ENCODE data around the gene MAPKBP1.

The MAPKBP1 gene

GRCh38 chr15:41856716-41857115 lies 82.4 kb downstream of the MAPKBP1 start:
- H3K36me3 ChIP-seq (replicated peaks; ENCODE audit: insufficient read depth, low read length): no peaks in the 10 kb centered on the region
- no peaks in the 10 kb centered on the region for H3K9me3 ChIP-seq (replicated peaks; ENCODE audit: insufficient read depth, low read length)
- no peaks in the 10 kb centered on the region for H3K9me2 ChIP-seq (replicated peaks; ENCODE audit: insufficient read depth, low read length)
- no peaks in the 10 kb centered on the region for H4K20me1 ChIP-seq (ENCODE audit: insufficient read depth, low read length)
- H3K27me3 ChIP-seq (replicated peaks; ENCODE audit: insufficient read depth, low read length): peaks cover 5% of the 10 kb centered on the region
- no peak for DNase-seq
- TF ChIP-seq EZH2phosphoT487 (IDR thresholded peaks at IDR 0.05; ENCODE audit: low read length): no peak
- no peak for TF ChIP-seq EZH2 (optimal IDR thresholded peaks at IDR 0.05; ENCODE audit: low read depth, low read length)
- TF ChIP-seq, protein P1, sequence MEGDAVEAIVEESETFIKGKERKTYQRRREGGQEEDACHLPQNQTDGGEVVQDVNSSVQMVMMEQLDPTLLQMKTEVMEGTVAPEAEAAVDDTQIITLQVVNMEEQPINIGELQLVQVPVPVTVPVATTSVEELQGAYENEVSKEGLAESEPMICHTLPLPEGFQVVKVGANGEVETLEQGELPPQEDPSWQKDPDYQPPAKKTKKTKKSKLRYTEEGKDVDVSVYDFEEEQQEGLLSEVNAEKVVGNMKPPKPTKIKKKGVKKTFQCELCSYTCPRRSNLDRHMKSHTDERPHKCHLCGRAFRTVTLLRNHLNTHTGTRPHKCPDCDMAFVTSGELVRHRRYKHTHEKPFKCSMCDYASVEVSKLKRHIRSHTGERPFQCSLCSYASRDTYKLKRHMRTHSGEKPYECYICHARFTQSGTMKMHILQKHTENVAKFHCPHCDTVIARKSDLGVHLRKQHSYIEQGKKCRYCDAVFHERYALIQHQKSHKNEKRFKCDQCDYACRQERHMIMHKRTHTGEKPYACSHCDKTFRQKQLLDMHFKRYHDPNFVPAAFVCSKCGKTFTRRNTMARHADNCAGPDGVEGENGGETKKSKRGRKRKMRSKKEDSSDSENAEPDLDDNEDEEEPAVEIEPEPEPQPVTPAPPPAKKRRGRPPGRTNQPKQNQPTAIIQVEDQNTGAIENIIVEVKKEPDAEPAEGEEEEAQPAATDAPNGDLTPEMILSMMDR (IDR thresholded peaks at IDR 0.05; ENCODE audit: low read length): no peak
- H3K4me2 ChIP-seq (ENCODE audit: low read depth, low read length): no peak overlapping the region
- H2AFZ ChIP-seq (ENCODE audit: low read length): no peak overlapping the region
- no peak overlapping the region for H3K4me3 ChIP-seq (ENCODE audit: low read length)
- no peak overlapping the region for H3K9ac ChIP-seq (ENCODE audit: low read length)
- no peak overlapping the region for H3K27ac ChIP-seq (ENCODE audit: low read length)
- no peaks in the 10 kb centered on the region for H3F3A ChIP-seq (ENCODE audit: insufficient read depth, low read length)
- H3K79me2 ChIP-seq (ENCODE audit: low read length): no peaks in the 10 kb centered on the region
- H3K4me1 ChIP-seq (ENCODE audit: low read length): peaks cover 7% of the 10 kb centered on the region; the same call in 1 of the 2 replicates

DNA sequence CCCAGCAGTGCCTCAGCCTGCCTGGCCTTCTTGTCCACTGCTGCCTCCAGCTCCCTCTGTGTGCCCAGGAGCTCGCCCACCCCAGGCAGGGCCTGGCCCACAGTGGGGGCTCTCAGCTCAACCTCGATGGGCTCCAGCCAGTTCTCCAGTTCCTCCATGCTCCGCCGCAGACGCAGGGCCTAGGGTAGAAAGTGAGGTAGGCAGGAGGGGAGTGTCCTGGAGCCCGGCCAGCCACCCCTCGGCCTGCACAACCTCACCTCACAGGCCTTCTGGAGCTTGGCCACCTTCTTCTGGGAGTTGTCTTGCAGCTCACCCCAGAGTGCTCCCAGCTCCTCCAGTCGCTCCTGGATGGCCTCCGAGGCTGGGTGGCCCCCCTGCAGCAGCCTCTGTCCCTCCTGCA lies 83.0 kb downstream of the MAPKBP1 start:
- H3K4me3 ChIP-seq (ENCODE audit: low read length): no peak overlapping the region
- H2AFZ ChIP-seq (ENCODE audit: low read length): no peak overlapping the region
- DNase-seq: no peak
- H3K27ac ChIP-seq (ENCODE audit: low read length): no peak overlapping the region
- H3K4me2 ChIP-seq (ENCODE audit: low read depth, low read length): no peak overlapping the region
- H3K36me3 ChIP-seq (replicated peaks; ENCODE audit: insufficient read depth, low read length): no peaks in the 10 kb centered on the region
- no peaks in the 10 kb centered on the region for H3F3A ChIP-seq (ENCODE audit: insufficient read depth, low read length)
- H3K9me2 ChIP-seq (replicated peaks; ENCODE audit: insufficient read depth, low read length): no peaks in the 10 kb centered on the region
- H4K20me1 ChIP-seq (ENCODE audit: insufficient read depth, low read length): no peaks in the 10 kb centered on the region
- peaks cover 7% of the 10 kb centered on the region; the same call in 1 of the 2 replicates for H3K4me1 ChIP-seq (ENCODE audit: low read length)
- no peaks in the 10 kb centered on the region for H3K9me3 ChIP-seq (replicated peaks; ENCODE audit: insufficient read depth, low read length)
- H3K79me2 ChIP-seq (ENCODE audit: low read length): no peaks in the 10 kb centered on the region
- TF ChIP-seq EZH2phosphoT487 (IDR thresholded peaks at IDR 0.05; ENCODE audit: low read length) (no peak), EZH2 (optimal IDR thresholded peaks at IDR 0.05; ENCODE audit: low read depth, low read length) (no peak)
- TF ChIP-seq, protein P1 (IDR thresholded peaks at IDR 0.05; ENCODE audit: low read length): no peak
- peaks cover 11% of the 10 kb centered on the region for H3K27me3 ChIP-seq (replicated peaks; ENCODE audit: insufficient read depth, low read length)
- H3K9ac ChIP-seq (ENCODE audit: low read length): no peak overlapping the region

DNA sequence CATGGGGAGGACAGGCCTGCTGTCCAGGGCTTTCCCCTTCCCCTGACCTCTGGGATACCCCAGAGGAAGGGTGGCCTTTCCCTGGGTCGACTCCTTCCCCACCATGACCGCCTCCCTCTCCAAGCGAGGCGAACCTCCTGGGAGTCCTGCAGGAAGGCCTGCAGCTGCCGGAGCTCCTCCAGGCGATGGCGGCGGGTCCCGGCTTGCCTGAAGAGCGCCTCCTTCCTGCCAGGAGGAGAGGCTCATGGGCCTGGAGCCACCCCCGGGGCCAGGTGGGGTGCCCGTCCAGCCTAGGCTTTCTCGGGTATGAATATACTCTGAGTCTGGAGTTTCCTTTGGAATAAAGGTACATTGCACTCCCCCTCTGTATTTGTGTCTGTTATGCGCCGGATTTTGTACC lies 84.5 kb downstream of the MAPKBP1 start:
- TF ChIP-seq EZH2phosphoT487 (IDR thresholded peaks at IDR 0.05; ENCODE audit: low read length) (no peak), EZH2 (optimal IDR thresholded peaks at IDR 0.05; ENCODE audit: low read depth, low read length) (no peak)
- TF ChIP-seq, protein P1 (IDR thresholded peaks at IDR 0.05; ENCODE audit: low read length): no peak
- DNase-seq: no peak
- H3K27ac ChIP-seq (ENCODE audit: low read length): no peak overlapping the region
- no peaks in the 10 kb centered on the region for H3K9me2 ChIP-seq (replicated peaks; ENCODE audit: insufficient read depth, low read length)
- H3K4me2 ChIP-seq (ENCODE audit: low read depth, low read length): no peak overlapping the region
- peaks cover 7% of the 10 kb centered on the region; the same call in 1 of the 2 replicates for H3K4me1 ChIP-seq (ENCODE audit: low read length)
- no peak overlapping the region for H3K9ac ChIP-seq (ENCODE audit: low read length)
- H3F3A ChIP-seq (ENCODE audit: insufficient read depth, low read length): no peaks in the 10 kb centered on the region
- H2AFZ ChIP-seq (ENCODE audit: low read length): no peak overlapping the region
- H3K36me3 ChIP-seq (replicated peaks; ENCODE audit: insufficient read depth, low read length): no peaks in the 10 kb centered on the region
- no peaks in the 10 kb centered on the region for H3K79me2 ChIP-seq (ENCODE audit: low read length)
- H3K9me3 ChIP-seq (replicated peaks; ENCODE audit: insufficient read depth, low read length): no peaks in the 10 kb centered on the region
- no peaks in the 10 kb centered on the region for H4K20me1 ChIP-seq (ENCODE audit: insufficient read depth, low read length)
- peaks cover 24% of the 10 kb centered on the region for H3K27me3 ChIP-seq (replicated peaks; ENCODE audit: insufficient read depth, low read length)
- H3K4me3 ChIP-seq (ENCODE audit: low read length): no peak overlapping the region

All from MM.1S (cell line).